ENCODE results near the gene MMD.
"Not testable (repeated sequence)": the region's sequence is repeated elsewhere in the genome, so short reads cannot be mapped to it uniquely, and the experiment has no call there.

The MMD gene

DNA sequence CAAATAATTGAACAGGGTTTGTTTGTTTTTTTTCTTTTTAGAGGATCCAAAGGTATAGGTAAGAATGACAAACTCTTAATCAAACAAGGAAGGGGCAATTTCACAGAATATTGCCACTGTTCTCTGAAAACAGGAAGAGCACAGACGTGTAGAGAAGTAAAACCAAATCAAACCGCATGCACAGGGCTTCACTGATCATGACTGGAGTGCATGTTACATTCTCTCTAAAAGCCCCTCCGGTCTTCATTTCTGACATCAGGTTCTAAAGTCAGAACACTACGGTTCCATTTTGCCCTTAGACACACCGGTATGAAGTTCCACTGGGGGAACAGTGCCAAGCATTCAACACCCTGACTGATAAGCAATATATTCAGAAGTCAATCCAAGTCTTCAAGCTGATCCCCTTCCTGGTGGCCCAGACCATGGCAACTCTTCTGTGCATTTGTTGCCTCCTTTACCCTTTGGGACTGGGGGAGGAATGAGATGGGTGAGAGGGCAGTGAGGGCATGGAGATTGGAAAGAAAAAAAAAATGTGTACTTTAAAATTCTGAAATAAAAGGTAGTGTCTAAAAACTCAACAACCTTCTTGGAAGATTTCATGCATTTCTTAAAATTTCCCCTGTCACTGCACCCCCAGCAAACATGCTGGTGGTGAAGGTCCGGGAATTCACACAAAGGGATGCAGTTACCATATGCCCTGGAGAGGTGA is 1.4 kb downstream of the MMD start:
- DNase-seq, result peak; percentile 38 to 42

DNA sequence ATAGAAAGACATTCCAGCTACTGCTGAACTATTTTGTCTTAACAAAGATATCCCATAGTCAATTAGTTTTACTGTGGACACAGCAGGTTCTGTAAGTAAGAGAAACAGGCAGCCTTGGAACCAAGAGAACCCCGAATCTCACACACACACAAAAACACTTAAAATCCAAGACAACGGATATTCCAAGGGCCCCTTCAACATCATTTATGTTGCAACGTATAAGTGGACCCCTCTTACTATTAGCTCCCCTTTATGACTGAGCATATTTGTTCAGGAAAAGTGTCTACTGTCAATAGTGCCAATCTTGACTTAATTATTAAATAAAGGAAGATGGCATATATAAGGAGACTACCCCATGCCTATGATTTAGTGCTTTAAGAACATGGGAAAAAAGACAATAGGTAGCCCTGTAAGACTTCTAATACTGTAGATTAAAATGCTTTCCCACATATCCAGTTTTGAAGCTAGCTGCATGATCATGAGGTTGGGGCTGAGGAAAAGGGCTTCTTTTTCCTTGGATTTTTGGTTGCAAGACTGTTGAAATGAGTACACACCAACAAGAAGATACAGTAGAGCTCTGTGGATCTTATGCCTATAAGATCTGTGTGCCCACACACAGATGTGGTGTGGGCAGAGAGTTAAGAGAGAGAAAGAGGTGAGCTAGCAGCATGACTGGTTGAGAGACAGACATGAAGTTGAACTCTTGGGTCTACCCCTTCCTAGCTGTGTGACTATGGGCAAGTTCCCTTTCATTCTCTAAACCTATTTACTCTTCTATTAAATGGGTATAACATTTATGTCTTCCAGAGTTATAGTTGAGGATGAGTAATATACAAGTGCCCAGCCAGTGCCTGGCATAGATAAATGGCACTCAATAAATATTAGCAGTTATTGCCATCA is 3.0 kb downstream of the MMD start:
- no peak for DNase-seq

DNA sequence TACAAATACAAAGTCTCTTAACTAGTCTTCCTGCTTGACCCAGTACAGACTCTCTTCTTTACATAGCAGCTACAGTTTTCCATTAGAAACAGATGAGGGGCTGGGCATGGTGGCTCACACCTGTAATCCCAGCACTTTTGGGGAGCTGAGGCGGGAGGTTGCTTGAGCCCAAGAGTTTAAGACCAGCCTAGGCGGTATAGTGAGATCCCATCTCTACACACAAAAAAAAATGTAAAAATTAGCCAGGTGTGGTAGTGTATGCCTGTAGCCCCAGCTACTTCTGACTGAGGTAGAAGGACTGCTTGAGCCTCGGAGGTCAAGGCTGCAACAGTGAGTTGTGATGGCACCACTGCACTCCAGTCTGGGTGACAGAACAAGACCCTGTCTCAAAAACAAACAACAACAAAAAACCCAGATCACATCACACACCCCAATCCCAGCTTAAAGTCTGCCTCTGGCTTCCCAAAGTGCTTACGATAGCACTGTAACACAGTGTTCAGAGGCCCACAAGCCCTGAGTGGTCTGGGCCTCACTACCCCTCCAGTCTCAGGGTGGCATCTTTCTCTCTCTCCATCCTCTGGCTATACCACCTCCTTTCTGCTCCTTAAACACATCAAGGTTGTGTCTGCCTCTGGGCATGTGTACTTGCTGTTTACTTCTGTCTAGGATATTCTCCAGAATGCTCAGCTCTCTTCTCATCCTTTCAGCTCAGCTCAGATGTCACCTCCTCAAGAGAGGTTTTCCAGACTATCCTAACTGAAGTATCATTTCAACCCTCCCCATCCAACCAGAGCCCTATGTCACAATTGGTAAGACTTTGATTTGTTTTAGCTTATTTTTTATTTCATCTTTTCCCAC is 4.0 kb downstream of the MMD start:
- DNase-seq, result no peak

DNA sequence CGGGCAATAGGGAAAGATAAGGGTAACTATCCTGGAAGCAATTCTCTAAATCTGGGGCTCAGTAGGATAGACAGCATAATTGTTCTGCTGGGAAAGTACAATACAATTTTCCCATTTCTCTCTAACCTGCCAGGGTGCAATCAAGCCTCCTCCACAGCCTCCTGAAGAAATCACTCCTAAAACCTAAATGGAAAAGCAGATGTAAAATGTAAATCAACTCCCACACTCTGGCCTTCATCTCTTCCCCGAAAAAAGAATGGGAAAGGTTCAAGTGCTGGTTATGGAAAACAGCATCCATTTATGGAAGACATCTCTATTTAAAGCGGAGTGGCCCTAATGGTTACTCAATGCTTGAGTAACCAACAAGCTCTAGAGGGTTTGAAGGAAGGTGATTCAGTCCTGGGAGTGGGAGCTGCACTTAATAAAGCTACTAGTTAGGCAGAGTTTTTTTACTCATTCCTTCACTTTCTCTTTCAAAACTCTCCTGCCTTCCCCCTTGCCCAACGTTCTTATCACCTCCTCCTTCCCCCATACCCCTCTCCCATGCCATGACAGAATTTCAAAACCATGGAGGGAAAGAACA is 5.1 kb downstream of the MMD start:
- DNase-seq, result no peak

DNA sequence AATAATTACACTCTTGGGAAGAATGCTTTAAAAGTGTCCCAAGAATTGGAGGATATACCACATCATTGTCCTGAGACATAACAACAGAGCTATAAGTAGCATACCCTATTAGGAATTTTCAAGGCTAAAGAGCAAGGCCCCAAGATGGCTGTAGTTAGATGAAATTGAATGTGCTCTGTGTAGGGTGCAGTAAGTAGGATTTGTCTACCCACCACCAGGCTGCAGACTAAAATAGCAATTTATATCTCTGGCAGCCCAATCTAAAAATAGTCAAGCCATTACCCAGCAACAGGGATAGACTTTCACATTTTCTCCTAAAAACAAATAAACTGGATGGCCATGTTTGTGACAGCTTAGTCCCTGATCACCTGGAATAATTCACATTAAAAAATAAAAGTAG is 5.6 kb downstream of the MMD start:
- no peak for DNase-seq

DNA sequence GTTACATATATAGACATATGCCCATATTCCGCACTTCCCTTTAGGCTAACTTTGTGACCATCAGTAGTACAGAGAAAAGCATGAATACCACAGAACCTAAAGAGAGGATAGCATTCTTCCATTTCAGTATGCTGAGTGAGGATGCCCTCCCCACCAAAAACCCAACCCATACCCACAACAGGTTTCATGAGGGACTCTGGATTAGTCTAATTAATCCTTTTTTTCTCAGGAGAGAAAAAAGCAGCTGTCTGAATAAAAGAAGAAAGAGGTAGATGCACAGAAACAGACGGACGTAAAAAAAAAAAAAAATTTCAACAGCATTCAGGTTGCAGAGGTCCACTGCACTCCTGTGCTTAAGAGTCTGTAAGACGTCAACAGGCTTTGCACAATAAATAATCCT is 6.7 kb downstream of the MMD start:
- no peak for DNase-seq

DNA sequence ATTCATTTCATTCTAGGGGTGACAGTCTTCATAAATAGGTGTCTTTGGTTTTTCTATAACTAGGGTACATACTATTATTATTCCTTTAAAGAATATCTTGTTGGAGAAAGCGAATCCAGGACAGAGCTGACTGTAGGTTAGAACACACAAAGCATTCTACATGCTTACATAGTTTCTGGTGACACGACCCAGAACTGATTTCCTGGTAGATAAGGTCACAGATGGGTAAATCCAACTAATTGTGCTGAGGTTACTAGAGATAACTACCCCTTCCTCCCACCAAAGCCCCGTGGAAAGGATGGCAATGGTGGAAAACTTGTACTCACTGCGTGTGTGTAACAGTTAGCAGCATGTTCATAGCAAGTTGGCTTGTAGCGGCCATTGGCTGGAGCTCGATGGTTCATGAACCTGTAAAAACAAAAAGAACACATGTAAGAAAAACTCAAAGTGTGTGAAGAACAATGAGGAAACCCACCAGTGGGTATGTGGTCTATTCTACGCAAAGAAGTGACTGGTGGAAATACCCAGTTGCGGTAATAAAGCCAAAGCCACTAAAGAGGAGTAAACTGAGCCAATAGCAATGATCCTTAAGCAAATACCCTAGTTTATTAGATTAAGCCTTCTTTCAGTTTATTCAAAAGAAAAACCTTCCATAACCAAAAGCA is 7.7 kb downstream of the MMD start:
- no peak for DNase-seq

DNA sequence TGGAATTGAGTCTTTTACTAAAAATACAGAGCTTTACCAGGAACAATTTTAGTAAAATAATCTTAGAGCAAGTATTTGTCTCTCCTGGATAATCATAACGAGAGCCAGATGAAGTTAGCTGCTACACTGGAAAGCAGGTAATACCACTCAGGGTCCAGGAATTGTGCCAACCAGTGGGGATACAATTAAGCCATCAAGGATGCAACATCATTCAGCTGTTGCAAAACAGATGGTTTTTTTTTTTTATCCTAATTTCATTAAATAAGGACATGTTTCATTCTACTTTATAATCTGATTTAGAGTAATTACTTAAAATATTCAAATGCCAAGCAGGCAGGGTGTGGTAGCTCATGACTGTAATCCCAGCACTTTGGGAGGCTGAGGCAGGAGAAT is 10.2 kb downstream of the MMD start:
- no peak for DNase-seq

DNA sequence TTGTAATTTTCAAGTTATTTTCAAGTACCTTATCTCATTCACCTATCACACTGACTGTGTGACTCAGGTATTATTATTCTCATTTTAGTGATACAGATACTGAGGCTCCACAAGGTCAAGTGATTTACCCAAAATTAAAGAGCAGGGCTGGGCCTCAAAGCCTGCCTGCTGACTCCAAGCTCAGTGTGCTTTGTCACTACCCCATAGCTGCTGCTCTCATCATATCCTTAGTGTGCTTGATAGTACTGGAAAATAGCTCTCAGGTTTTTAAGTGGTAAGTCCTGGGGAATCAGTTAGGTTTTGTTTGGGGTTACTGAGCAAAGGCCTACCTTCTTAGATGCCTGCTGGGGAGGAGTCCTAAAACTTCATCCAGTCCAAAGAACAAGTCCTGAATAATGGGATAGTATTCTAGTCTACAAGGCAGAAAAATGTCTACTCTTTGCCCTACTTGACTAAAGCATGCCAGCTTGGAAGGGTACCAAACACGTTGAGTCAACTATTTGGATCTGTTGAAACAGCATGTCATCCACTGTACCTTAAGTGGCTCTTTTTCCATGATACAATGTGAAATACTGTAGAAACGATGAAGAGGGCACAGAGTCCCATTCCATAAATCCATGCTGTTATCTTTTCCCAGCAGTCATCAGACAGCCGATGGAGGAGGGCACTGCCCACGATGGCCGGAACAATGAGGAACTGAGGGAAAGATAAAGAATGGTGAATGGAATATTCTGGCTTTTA is 10.7 kb downstream of the MMD start:
- DNase-seq, result no peak

DNA sequence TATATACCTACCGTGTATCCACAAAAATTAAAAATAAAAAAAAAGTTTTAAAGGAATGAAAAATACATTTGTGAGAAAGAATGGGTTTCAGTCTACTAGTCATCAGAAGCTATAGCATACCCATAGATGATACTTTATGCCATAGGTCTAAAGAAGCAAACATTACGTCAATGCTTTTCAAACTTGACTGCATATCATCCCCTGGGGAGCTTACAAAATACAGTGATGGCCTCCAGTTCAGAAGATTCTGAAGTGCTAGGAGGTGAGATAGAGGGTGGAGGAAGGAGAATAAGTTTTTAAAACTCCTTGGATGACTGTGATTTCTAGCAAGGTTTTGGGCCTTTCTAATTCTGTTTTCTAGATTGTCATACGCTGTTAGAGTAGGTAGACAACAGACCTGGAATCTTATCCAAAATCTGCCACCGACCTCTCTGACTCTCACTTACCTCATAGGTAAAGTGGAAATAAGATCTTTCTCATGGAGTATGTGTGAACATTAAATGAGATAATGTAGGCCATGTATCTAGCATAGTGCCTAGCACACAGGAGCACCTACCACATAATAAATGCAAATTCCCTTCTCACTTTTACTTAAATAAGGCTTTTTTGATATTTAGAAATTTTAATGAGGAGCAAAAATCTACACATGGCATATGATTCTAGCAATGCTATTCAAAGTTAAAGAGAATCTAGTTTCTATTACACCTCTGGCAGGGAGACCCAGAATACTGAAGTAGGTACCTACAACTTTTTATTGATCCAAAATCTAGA is 12.4 kb downstream of the MMD start:
- no peak for DNase-seq

DNA sequence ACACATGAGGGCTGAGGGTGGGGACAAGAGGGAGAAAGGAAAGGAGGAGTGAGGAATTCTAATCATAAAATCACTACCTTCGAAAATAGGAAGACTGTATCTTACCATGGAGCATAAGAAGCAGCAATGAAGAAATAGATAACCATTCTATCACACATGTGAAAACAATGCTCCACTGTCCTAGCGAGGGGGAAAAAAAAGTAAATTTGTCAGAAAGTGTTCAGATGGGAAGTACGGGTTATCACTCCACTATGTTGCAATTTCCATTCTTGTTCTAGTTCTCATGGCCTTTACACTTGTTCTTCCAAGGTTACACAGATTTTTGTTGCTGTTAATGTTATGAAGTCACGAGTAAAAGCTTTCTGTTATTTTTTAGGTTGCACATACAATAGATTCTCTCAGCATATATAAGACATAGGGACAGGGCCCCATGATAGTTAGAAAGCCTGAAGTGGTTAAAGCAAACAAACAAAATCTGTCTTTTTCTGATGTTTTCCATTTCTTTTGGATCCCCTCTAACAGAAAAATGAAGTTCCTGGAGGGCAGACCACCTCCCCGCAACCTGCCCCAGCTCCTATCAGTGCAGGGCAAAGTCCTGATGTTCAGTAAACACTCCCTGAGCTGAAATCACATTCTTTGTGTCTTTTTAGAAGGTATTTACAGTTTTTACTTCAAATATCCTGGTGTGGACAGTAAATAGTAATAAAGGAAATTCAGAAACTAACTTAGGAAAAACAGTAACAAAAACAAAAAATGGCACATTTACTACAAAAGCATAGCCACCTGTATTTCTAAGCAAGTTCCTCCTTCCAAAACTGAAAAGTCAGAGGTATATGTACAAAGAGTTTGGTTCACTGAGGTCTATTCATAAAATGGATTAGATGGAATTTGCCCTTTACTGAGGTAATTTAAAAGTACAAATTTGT is 13.7 kb downstream of the MMD start:
- DNase-seq, result no peak

DNA sequence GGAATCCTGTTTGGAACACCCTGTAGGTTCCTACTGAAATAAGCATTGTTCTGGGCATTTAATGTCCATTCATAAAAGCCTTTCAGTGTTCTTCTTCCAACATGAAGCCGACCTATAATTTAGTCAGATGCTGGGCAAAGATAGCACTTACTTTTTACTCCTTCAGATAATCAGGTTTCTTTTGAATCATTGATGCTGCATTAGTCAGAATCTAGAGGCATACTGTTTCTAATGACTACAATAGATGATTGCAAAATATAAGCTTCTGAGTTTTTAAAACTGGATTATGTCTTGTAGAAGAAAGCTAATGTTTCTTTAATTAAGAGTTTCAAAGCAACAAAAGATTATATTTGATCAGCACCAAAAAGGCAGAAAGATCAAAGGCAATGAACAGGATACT is 16.0 kb downstream of the MMD start:
- no peak for DNase-seq

DNA sequence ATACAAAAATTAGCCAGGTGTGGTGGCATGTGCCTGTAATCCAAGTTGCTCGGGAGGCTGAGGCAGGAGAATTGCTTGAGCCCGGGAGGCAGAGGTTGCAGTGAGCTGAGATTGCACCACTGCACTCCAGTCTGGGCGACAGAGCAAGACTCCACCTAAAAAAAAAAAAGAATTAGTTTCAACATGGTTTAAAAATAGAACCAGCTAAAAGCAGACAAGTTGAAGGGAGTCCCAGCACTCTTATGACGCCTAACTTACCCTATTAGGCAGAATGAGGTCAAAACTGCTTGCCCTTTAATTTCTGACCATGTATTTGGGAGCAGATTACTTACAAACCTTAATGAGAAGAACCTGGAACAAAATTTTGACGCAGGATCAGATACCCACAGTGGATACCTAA is 17.4 kb downstream of the MMD start:
- DNase-seq, result not testable (repeated sequence)

DNA sequence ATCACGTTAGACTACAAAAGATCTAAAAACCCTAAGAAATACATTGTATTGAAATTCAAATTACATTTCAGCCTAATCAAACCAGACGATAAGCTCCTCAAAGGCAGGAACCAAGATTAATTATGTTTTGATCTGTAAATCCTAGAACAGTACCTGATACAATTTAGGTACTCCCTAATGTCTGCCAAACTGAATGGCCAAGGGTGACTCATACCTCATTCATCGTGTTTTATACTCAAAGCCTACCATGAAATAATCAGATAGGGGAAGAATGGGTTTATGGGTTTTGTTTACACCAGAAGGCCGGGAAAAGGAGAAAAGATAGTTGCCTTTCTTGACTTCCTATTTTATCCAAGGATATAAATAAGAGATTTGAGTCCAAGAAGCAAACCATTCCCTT is 19.3 kb downstream of the MMD start:
- no peak for DNase-seq

DNA sequence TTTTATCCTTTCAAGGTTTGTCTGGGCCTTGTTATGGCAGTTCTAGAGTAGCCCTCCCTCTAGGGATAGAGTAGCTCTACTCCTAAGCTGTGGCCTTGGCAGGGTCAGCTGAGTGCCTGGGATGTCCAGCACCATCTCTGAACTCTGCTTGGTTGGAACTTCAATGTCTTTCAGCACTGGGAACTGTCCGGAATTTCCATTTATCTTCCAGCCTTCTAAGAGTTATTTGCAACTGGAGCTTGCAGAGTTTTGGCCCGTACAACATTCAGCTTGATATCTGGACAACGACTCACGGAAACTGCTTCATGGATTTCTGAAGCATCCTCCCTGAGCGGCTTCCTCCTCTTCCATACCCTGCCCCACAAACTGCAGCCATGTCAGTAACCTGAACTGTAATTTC is 22.9 kb downstream of the MMD start:
- no peak for DNase-seq

DNA sequence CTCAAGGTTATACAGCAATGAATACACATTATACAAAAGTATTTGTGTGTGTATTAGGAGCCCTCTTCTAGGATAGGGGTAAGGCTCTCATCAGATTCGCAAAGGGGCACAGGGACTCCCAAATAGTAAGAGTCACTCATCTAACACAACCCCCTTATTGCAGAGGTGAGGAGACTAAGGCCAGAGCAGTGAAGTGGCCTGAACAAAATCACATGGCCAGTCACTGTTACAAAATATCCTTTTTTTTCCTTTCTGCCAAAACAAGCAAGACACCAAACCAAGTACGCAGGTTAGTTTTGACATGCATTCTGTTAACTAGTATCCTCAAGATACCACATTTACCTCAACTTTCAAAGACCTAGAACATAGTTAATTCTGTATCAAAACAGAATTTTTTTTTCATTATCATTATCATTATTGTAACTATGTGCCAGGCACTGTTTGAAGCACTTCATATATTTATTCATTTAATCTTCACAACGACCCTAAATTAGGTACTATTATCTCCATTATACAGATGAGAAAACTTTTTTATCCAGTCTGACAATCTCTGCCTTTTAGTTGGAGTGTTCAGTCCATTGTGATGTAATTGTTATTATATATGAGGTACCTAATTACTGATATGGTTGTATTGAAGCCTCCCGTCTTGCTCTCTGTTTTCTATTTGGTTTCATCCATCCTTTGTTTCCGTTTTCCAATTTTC is 25.7 kb downstream of the MMD start:
- no peak for DNase-seq

DNA sequence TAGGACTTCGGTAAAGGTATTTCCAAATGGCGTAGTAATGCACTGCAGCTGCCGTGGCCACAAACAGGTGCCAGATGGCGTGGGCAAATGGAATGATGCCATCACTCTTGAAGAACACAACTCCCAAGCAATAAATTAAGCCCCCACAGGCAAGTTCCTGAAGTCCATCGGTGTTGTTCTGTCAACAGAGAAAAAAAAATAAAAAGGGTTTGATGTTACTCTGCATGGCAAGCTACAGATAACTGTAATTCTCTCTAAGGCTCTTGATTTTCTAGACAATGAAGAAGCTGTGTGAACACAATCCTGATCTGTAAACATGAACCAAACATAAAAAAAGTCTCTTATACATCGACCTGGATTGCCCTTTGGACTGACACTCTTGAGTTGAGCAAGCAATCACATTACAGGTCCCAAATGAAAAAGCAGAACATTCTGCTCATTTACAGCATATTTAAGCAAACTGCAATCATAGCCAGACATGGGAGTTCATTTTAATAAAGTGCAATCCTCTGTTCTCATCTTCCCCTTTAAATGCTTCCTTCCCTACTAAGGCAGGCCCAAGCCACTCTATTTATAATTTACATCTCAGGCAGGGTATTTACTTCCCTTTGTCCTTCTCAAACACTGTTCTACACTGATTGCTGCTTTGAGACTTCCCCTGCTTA is 27.1 kb downstream of the MMD start:
- no peak for DNase-seq

DNA sequence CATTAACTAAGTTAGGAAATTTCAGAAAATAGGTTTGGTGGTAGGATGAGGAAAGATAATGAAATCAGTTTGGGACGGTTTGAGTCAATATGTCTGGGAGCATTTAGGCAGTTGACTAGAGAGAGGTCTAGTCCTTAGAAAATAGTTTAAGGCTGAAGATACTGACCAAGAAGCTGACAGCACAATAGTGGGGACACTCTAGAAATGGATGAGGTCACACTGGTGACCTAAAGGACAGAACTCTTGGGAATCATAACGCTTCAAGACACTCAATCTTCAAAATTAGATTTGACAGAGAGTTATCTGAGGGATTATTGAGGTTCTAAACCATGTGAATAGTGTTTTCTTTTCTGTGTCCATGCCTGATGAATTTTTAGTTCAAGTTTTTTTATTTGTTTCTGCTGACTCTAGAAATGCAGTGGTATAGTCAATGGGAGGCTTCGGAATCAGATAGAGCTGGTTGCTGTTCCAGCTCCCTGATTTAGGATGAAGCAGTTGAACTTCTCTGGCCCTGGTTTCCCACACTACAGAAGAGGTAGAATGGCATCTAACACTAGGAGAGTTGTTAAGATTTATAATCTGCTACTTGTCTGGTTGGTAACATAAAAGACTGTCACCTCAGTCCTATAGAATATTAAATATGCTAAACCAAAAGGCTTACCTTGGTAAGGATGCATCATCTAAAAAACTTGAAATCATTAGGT is 29.7 kb downstream of the MMD start:
- no peak for DNase-seq

Measured in activated T-cell treated with anti-CD3 and anti-CD28 coated beads, Interleukin-2, amount 50 U/mL, for 48 hours (primary cell).